Natural killer cell treated with Interleukin-12 subunit alpha and Interleukin-12 subunit beta and Interleukin-15 and Interleukin-18, amount 100 ng/mL, for 72 hours (primary cell): ENCODE results near the gene CACNA2D3. TPM values are rescaled to one million over a fixed set of nuclear protein-coding genes. Genes with fewer than 3 reads are reported as not detected.
"Not testable (repeated sequence)": the region's sequence is repeated elsewhere in the genome, so short reads cannot be mapped to it uniquely, and the experiment has no call there.

Experiments used
- ATAC-seq, 2 donors: fragments of 150-1000 bp; cut with Tn5 transposase in 1 of 2; sonication (Bioruptor Pico), chemical (Tn5 transposase) in 1 of 2; 2 replicates each; pipeline ENCODE4 v1.10.0; 2021
- DNase-seq: peaks from one replicate; pipeline ENCODE4 v3.0.0; 2022; ENCODE audit warnings: low spot score
- H3K27ac Mint-ChIP-seq, 2 donors: 1 replicate in 1 of 2; 2 replicates in 1 of 2; pipeline ENCODE4 v1.8.0; 2022; ENCODE audit warnings: mixed read lengths in 2 of 2, mild to moderate bottlenecking in 1 of 2, moderate library complexity in 1 of 2
- H3K27me3 Mint-ChIP-seq, 2 donors: 1 replicate in 1 of 2; 2 replicates in 1 of 2; pipeline ENCODE4 v1.8.0; 2022; ENCODE audit warnings: mixed read lengths in 2 of 2
- H3K36me3 Mint-ChIP-seq: one replicate; pipeline ENCODE4 v1.8.0; 2022; ENCODE audit warnings: mixed read lengths
- H3K4me1 Mint-ChIP-seq, 2 donors: 1 replicate in 1 of 2; 2 replicates in 1 of 2; pipeline ENCODE4 v1.8.0; 2022; ENCODE audit warnings: low read depth in 2 of 2, mixed read lengths in 2 of 2, mild to moderate bottlenecking in 1 of 2
- H3K4me3 Mint-ChIP-seq: one replicate; pipeline ENCODE4 v1.8.0; 2022; ENCODE audit warnings: mixed read lengths
- H3K9me3 Mint-ChIP-seq: 2 replicates; pipeline ENCODE4 v1.8.0; 2022; ENCODE audit warnings: mixed read lengths
- total RNA-seq, 2 donors: library from RNA; stranded (reverse); gene quantifications; one replicate each; pipeline ENCODE4 v1.2.3, GENCODE V29; 2022

Gene CACNA2D3
- total RNA-seq, 2 donors from 2014 or later, result not detected

GRCh38 chr3:54968546-54969172, 846.3 kb downstream of the CACNA2D3 start:
- ATAC-seq (no peak), DNase-seq (no peak)
- Mint-ChIP-seq H3K4me3 (no peak overlapping the region), H3K27me3 (no peaks in the 10 kb centered on the region), H3K9me3 (peaks cover 9% of the 10 kb centered on the region), H3K4me1 (no peaks in the 10 kb centered on the region), H3K27ac (no peak overlapping the region), H3K36me3 (no peaks in the 10 kb centered on the region)

GRCh38 chr3:54969652-54970051, 847.3 kb downstream of the CACNA2D3 start:
- Mint-ChIP-seq H3K36me3 (no peaks in the 10 kb centered on the region), H3K9me3 (peaks cover 13% of the 10 kb centered on the region), H3K4me1 (no peaks in the 10 kb centered on the region), H3K4me3 (no peak overlapping the region), H3K27me3 (no peaks in the 10 kb centered on the region), H3K27ac (no peak overlapping the region)
- no peak for ATAC-seq
- DNase-seq, result no peak

- DNase-seq, result no peak
- no peaks in the 10 kb centered on the region for H3K4me1 Mint-ChIP-seq
- H3K9me3 Mint-ChIP-seq, result peaks cover 6% of the 10 kb centered on the region
- H3K27me3 Mint-ChIP-seq, result no peaks in the 10 kb centered on the region
- no peak overlapping the region for H3K27ac Mint-ChIP-seq
- no peaks in the 10 kb centered on the region for H3K36me3 Mint-ChIP-seq
- no peak overlapping the region for H3K4me3 Mint-ChIP-seq
- no peak for ATAC-seq
These were observed 848.5 kb downstream of the CACNA2D3 start for GRCh38 chr3:54970895-54971294.

GRCh38 chr3:54977439-54977838, 855.1 kb downstream of the CACNA2D3 start:
- Mint-ChIP-seq H3K27ac (no peak overlapping the region), H3K27me3 (no peaks in the 10 kb centered on the region), H3K4me3 (no peak overlapping the region), H3K9me3 (peaks cover 14% of the 10 kb centered on the region), H3K4me1 (no peaks in the 10 kb centered on the region), H3K36me3 (no peaks in the 10 kb centered on the region)
- ATAC-seq, result no peak
- DNase-seq, result no peak

GRCh38 chr3:54977946-54978345, 855.6 kb downstream of the CACNA2D3 start:
- DNase-seq, H3K4me1 Mint-ChIP-seq, H3K27ac Mint-ChIP-seq, ATAC-seq, H3K36me3 Mint-ChIP-seq, H3K27me3 Mint-ChIP-seq, H3K4me3 Mint-ChIP-seq: not testable (repeated sequence)
- peaks cover 14% of the 10 kb centered on the region for H3K9me3 Mint-ChIP-seq

- Mint-ChIP-seq H3K4me1 (no peaks in the 10 kb centered on the region), H3K4me3 (no peak overlapping the region), H3K27ac (no peak overlapping the region), H3K27me3 (no peaks in the 10 kb centered on the region), H3K36me3 (no peaks in the 10 kb centered on the region), H3K9me3 (peaks cover 8% of the 10 kb centered on the region)
- DNase-seq (no peak), ATAC-seq (no peak)
These were observed 860.5 kb downstream of the CACNA2D3 start for GRCh38 chr3:54982807-54983206.

- DNase-seq, result no peak
- Mint-ChIP-seq H3K36me3 (no peaks in the 10 kb centered on the region), H3K27ac (no peak overlapping the region), H3K27me3 (no peaks in the 10 kb centered on the region), H3K4me1 (no peaks in the 10 kb centered on the region), H3K9me3 (peaks cover 4% of the 10 kb centered on the region), H3K4me3 (no peak overlapping the region)
- no peak for ATAC-seq
These were observed 861.1 kb downstream of the CACNA2D3 start for GRCh38 chr3:54983266-54984099.

- Mint-ChIP-seq H3K27me3 (no peaks in the 10 kb centered on the region), H3K9me3 (peaks cover 4% of the 10 kb centered on the region), H3K27ac (no peak overlapping the region), H3K4me3 (no peak overlapping the region), H3K36me3 (no peaks in the 10 kb centered on the region), H3K4me1 (no peaks in the 10 kb centered on the region)
- ATAC-seq (no peak), DNase-seq (no peak)
These were observed 863.5 kb downstream of the CACNA2D3 start for GRCh38 chr3:54985856-54986255.

GRCh38 chr3:54986294-54986693, 863.9 kb downstream of the CACNA2D3 start:
- H3K27me3 Mint-ChIP-seq, result no peaks in the 10 kb centered on the region
- no peak overlapping the region for H3K4me3 Mint-ChIP-seq

GRCh38 chr3:54987719-54988118, 865.4 kb downstream of the CACNA2D3 start:
- Mint-ChIP-seq H3K4me1 (no peaks in the 10 kb centered on the region), H3K27ac (no peak overlapping the region), H3K36me3 (no peaks in the 10 kb centered on the region), H3K9me3 (no peaks in the 10 kb centered on the region), H3K4me3 (no peak overlapping the region), H3K27me3 (no peaks in the 10 kb centered on the region)
- DNase-seq (no peak), ATAC-seq (no peak)

More at GRCh38 chr3:54986294-54986693, 863.9 kb downstream of the CACNA2D3 start:
- no peak for ATAC-seq
- Mint-ChIP-seq H3K36me3 (no peaks in the 10 kb centered on the region), H3K9me3 (peaks cover 1% of the 10 kb centered on the region), H3K27ac (no peak overlapping the region), H3K4me1 (no peaks in the 10 kb centered on the region)
- no peak for DNase-seq

GRCh38 chr3:54988302-54988837, 866.0 kb downstream of the CACNA2D3 start:
- DNase-seq (no peak), ATAC-seq (no peak)
- H3K36me3 Mint-ChIP-seq, result no peaks in the 10 kb centered on the region
- no peak overlapping the region for H3K27ac Mint-ChIP-seq
- no peaks in the 10 kb centered on the region for H3K4me1 Mint-ChIP-seq
- H3K27me3 Mint-ChIP-seq, result no peaks in the 10 kb centered on the region
- no peaks in the 10 kb centered on the region for H3K9me3 Mint-ChIP-seq
- H3K4me3 Mint-ChIP-seq, result no peak overlapping the region

GRCh38 chr3:54988838-54989630, 866.7 kb downstream of the CACNA2D3 start:
- Mint-ChIP-seq H3K36me3 (no peaks in the 10 kb centered on the region), H3K27me3 (no peaks in the 10 kb centered on the region), H3K4me3 (no peak overlapping the region), H3K4me1 (no peaks in the 10 kb centered on the region), H3K27ac (no peak overlapping the region), H3K9me3 (no peaks in the 10 kb centered on the region)
- no peak for ATAC-seq
- no peak for DNase-seq

GRCh38 chr3:54994111-54994513, 871.8 kb downstream of the CACNA2D3 start:
- DNase-seq (no peak), ATAC-seq (no peak)
- no peaks in the 10 kb centered on the region for H3K4me1 Mint-ChIP-seq
- H3K27ac Mint-ChIP-seq, result no peak overlapping the region
- no peaks in the 10 kb centered on the region for H3K36me3 Mint-ChIP-seq
- H3K27me3 Mint-ChIP-seq, result no peaks in the 10 kb centered on the region
- H3K9me3 Mint-ChIP-seq, result no peaks in the 10 kb centered on the region
- no peak overlapping the region for H3K4me3 Mint-ChIP-seq

GRCh38 chr3:54999159-54999558, 876.8 kb downstream of the CACNA2D3 start:
- no peaks in the 10 kb centered on the region for H3K36me3 Mint-ChIP-seq
- H3K27ac Mint-ChIP-seq, result no peak overlapping the region
- ATAC-seq (no peak), DNase-seq (no peak)
- H3K9me3 Mint-ChIP-seq, result peaks cover 3% of the 10 kb centered on the region
- H3K27me3 Mint-ChIP-seq, result no peaks in the 10 kb centered on the region
- H3K4me3 Mint-ChIP-seq, result no peak overlapping the region
- H3K4me1 Mint-ChIP-seq, result no peaks in the 10 kb centered on the region
